GM15510 (cell line): ENCODE measurements around the gene CEP152.

ENCODE experiments used
- POLR2A ChIP-seq: IDR thresholded peaks from 3 replicates; pipeline ENCODE4 v1.6.1; 2011; ENCODE audit warnings: borderline replicate concordance; ENCODE audit not compliant: insufficient read length; ENCODE audit errors: extremely low read depth

The CEP152 gene

DNA sequence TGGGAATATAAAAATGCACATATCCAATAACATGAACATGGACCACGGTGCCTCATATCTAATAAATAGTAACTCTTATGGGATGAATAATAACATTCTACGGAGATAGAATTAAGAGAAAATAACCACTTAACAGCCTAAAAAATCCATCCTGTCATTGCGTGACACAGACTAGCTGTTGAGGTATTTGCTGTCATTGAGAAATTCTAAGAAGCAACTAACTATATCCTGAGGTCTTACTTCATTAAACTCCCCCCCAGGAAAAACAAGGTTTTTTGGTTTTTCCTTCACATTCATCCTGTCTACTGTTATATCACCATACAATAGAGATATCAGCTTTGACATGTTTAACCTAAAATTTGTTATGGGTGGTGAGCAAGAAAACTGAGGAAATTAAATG, 14.3 kb downstream of the CEP152 start:
- no peak for TF ChIP-seq POLR2A

DNA sequence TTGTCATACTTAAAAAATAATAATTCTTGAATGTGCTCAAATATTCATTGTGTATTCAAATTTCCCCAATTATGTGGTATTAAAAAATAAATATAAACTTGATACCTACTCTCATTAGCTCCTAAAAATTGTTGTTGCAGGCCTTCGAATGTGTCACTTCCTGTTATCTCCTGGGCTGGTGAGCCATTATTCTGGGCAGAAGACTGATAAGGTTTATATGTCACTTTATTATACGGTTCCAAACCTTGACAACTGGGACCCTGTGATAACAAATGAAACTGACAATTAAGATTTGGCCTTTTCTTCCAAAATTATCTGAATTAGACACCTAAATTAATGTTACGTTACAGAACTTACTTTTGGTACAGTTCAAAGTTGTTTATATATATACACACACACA, 15.0 kb downstream of the CEP152 start:
- no peak for TF ChIP-seq POLR2A

DNA sequence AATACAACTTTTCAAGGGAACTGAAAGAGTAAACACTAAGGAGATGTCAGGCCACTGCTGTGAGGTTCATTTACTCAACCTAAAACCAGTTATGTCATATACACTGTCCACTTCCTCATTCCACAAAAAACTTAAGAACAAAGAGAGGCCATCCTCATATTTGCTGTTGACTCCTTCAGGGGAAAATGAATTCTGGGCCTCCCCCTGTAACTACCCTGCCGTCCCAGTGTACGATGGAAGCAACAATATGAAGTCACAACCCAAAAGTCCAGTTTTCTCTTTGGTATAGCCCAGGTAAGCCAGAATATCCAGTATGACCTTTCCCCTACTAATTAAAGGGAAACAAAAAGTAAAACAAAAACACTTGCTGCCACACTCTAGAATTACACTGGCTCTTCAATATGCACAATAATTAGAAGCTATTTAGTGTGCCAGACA, 16.2 kb downstream of the CEP152 start:
- TF ChIP-seq POLR2A: no peak

DNA sequence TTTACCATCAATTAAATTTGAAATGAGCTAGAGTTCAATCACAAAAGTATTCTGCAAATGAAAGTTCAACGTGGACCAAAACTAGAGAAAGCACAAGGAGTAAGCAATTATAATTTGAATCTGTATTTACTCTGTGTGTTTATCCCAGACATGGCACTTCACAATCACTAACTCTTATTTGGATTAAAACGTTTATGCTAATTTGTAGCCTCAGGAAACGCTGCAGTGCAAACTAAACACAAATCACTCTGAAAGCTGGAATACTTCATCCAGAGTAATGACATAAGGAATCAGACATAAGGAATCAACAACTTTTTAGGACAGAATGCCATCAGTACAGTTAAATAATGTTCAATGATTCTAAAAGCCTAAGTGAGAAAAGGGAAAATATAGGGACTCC, 18.5 kb downstream of the CEP152 start:
- TF ChIP-seq POLR2A: no peak

DNA sequence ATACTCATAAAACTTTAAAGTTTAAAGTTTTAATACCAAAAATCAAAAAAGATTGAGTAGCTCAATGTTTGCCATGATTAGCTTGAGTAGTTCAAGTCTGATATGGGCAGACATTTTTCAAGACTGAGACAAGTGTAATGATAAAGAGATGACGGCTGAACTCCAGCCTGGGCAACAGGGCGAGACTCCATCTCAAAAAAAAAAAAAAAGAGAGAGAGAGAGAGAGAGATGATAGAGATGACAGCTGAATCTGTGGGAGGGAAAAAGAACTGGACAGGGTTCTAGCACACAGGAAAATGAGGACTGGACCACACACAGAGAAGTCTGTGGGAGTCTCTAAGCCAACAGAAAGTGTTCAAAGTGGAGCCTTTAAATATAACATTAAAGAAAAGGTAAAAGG, 25.2 kb downstream of the CEP152 start:
- no peak for TF ChIP-seq POLR2A

DNA sequence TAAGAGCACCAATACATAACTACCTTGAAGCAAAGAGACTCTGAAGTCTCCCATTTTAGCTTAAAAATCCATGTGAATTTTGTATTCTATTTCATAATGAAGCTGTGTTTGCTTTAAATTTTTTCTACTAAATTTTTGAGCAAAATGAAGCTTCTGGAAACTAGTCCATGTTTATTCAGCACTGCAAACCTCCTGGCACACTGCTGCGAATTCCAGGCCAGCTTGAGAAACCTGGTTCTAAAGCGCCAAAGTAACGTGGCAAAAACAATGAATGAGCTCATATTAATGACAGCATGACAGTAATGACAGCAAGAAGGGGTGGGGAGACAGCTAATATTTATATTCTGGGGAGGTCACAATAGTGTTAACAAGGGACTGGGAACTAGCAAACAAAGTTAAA, 25.7 kb downstream of the CEP152 start:
- no peak for TF ChIP-seq POLR2A

DNA sequence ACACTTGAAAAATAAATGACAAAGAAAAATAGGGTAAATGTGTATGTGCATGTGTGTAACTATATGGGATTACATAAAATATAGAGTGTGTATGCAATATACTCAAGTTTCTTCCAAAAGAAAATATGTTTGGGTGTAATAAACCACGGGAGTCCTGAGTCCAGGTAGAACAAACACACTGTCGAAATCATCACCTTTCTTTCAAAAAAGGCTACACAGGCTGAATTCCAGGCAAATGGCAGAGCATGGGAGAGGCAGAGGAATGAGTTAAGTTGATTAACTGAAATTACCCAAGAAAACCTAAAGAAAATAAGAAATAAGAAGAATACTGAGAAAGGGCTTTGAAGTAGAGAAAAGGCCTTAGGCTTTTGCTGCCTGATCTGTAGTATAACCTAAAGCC, 26.1 kb downstream of the CEP152 start:
- no peak for TF ChIP-seq POLR2A

DNA sequence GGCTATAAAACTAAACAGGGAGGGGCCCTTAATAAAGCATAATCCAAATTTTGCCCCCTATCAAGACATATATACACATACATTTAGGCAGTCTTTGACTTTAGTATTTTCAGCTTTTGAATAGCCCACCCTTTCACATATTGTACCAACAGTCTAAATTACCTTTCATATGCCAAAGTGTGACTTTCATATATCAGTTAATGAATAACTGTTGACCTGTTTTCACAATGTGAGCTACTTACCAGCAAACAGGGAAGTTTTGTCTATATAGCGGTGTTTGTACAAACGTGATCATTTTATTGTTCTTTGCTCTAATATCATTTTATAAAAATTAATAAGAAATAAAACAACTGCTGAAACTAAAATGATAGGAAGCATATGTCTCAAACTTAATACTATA, 28.0 kb downstream of the CEP152 start:
- no peak for TF ChIP-seq POLR2A

DNA sequence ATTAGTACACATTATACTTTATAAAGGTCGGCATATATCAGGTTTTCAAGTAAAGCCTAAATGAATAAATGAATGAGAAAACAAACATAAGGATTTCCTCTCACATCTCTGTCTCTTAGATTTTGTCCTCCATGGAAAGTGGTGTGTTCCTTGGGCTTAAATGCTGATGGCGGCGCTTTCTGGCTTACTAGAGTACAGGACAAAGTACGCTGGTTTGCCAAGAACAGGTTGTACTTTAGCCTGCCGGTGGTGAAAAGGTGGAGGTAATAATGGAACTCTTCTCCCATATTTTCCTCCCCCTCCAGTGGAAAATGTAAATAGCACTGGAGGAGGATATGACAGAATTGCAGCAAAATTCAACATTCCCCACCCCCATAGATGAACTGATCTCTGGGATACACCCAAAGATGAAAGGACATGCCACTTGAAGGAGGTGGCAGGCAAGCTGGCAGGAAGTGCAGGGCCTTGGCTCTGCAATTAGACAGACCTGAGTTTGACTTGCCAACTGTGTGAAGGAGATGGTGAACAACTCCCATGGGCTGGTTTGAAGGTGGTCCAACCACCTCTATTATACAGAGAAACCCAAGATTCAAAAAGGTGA, 29.3 kb downstream of the CEP152 start:
- no peak for TF ChIP-seq POLR2A

DNA sequence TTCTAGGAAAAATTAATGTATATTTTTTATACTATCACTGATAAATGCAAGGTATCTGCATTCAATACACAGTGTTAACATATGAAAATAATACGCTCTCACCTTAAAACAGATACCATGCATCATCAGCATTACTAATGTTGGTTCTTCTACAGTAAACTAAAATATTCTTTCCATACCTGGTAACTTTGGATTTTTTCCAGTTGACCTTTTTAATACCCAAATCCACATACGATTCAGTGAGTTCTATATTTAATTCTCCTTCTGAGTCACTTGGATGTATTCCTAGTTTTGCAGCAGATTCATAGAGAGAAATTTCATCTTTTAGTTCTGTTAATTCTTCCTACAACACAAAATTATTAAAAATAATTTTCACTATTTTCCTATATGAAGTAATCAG, 29.9 kb downstream of the CEP152 start:
- no peak for TF ChIP-seq POLR2A

DNA sequence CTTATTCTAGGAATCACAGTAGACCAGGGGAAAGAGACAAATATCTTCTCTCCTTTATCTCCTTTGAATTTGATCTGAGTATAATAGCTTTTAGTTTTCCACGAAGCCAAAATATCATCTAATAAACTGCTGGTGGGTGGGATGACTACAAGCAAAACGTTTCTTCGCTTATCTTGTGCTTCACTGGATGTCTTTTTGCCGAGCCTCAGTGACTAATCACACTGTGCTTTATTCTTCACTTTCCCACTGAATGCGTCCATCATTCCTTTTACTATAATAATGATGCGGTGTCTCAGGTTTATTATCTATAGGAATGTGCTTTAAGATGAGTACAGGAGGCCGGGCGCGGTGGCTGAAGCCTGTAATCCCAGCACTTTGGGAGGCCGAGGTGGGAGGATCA, 32.5 kb downstream of the CEP152 start:
- no peak for TF ChIP-seq POLR2A

DNA sequence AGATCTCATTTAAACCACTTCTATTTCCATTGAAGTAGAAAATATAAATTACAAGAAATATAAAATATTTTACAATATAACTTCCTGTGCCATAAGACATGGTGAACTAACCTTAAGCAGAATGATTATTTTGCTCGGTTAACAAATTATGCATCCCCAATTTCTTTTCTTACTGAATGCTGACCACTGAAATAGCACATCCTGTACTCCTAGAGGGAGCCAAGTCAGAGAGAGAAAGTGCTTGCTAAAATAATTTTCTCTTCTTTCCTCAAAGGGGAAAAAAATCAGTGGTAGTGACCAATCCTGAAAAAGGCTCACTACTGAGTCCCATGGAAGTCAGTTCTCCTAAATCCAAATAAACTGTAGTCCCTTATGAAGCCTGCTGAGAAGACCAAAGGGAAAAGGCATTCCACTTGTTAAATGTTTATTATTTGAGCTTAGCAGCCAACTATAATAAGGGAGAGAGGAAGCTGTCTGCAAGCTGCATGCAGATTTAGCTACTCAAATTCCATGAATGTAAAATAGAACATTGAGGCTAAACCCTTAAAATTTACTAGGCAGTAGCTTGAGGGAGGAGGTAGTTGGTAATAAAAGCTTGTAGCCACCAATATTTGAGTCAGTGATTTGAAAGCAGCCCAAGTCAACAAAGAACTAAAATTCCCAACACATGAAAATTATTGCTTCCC, 33.1 kb downstream of the CEP152 start:
- no peak for TF ChIP-seq POLR2A

DNA sequence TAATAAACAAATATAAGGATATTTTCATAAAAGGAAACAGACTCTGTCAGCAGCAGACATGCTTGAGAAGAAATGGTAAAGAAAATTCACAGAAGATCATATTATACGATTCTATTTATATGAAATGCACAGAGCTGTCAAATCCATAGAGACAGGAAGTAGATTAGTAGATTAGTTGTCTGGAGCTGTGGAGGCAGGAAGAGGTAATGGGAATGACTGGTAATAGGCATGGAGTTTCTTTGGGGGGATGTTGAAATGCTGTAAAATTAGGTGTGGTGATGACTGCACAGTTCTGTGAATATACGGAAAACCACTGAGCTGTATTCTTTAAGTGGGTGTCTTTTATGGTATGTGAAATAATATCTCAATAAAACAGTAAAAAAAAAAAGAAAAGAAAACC, 35.3 kb downstream of the CEP152 start:
- no peak for TF ChIP-seq POLR2A

DNA sequence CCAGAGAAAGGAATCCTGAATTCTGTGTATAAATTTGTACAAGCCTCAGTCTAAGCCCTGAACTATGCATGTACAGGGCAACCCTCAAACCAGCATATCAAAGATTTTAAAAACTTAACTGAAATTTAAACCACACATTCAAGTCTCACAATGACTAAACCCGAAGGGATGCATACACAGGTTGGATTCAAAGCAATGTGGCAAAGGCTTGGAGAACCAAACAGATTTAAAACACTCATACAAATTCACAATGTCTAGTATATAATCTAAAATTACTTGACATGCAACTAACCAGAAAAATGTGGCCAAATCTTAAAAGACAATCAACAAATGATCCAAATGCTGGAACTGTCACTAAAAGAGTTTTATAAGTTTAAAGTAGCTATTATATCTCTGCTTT, 36.4 kb downstream of the CEP152 start:
- no peak for TF ChIP-seq POLR2A

DNA sequence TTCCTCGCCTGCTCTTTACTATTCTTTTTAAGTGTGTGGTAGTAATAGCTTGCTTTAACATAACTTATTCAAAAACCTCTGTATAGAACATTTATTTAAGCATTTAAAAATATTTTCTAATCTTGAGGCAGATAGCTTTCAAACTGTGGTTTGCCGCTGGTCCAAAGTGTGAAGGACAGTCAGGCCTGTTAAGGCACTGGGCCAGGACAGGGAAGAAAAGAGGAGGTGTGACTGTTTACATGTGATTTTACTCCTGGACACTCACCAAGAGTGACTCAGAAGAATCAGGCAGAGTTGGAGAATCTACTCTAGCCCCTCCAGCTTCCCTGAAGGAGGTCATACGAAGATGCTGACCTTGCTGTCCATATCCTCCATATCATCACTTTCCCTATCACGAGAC, 44.7 kb downstream of the CEP152 start:
- TF ChIP-seq POLR2A: no peak

DNA sequence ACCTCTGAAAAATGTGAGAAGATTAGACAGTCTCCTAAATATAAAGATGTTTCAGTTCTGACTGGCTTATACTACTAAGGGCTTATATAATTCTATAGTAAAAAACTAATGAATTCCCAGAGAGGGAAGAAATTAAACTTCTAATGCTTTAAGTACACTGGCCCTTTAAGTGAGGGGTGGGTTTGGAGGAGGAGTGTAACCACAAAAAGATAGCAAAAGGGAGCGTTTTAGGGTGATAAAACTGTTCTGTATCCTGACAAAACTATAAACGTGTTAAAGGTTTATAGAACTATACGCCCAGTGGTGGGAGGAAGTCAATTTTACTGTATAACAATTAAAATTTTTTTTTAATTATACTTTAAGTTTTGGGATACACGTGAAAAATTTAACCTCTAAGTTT, 45.8 kb downstream of the CEP152 start:
- TF ChIP-seq POLR2A: no peak
